Measurements from ENCODE around the gene GAB2.

Gene GAB2

GRCh38 chr11:78304201-78304600, 113.4 kb downstream of the GAB2 start:
- Histone ChIP-seq H3K27me3 (replicated peaks; ENCODE audit: control insufficient read depth, insufficient read depth, low read length) (no peaks in the 10 kb centered on the region), H3K36me3 (ENCODE audit: control insufficient read depth, insufficient read depth, low read length) (no peaks in the 10 kb centered on the region), H3K4me3 (replicated peaks; ENCODE audit: low read depth, low read length) (no peak overlapping the region)
- no peak for DNase-seq (ENCODE audit: extremely low read depth, insufficient read length)
- TF ChIP-seq CTCF (IDR thresholded peaks at IDR 0.05; ENCODE audit: insufficient read depth, low read length, poor library complexity, severe bottlenecking), result no peak

- Histone ChIP-seq H3K4me3 (replicated peaks; ENCODE audit: low read depth, low read length) (no peak overlapping the region), H3K36me3 (ENCODE audit: control insufficient read depth, insufficient read depth, low read length) (no peaks in the 10 kb centered on the region), H3K27me3 (replicated peaks; ENCODE audit: control insufficient read depth, insufficient read depth, low read length) (no peaks in the 10 kb centered on the region)
- DNase-seq (ENCODE audit: extremely low read depth, insufficient read length), result no peak
- no peak for TF ChIP-seq CTCF (IDR thresholded peaks at IDR 0.05; ENCODE audit: insufficient read depth, low read length, poor library complexity, severe bottlenecking)
Measured at GRCh38 chr11:78300108-78300839, 117.3 kb downstream of the GAB2 start.

- no peak for DNase-seq (ENCODE audit: extremely low read depth, insufficient read length)
- H3K4me3 ChIP-seq (replicated peaks; ENCODE audit: low read depth, low read length), result no peak overlapping the region
- TF ChIP-seq CTCF (IDR thresholded peaks at IDR 0.05; ENCODE audit: insufficient read depth, low read length, poor library complexity, severe bottlenecking), result no peak
- no peaks in the 10 kb centered on the region for H3K36me3 ChIP-seq (ENCODE audit: control insufficient read depth, insufficient read depth, low read length)
- H3K27me3 ChIP-seq (replicated peaks; ENCODE audit: control insufficient read depth, insufficient read depth, low read length), result no peaks in the 10 kb centered on the region
Measured at GRCh38 chr11:78299000-78299710, 118.5 kb downstream of the GAB2 start.

- TF ChIP-seq CTCF (IDR thresholded peaks at IDR 0.05; ENCODE audit: insufficient read depth, low read length, poor library complexity, severe bottlenecking), result no peak
- no peak for DNase-seq (ENCODE audit: extremely low read depth, insufficient read length)
- Histone ChIP-seq H3K36me3 (ENCODE audit: control insufficient read depth, insufficient read depth, low read length) (no peaks in the 10 kb centered on the region), H3K27me3 (replicated peaks; ENCODE audit: control insufficient read depth, insufficient read depth, low read length) (no peaks in the 10 kb centered on the region), H3K4me3 (replicated peaks; ENCODE audit: low read depth, low read length) (no peak overlapping the region)
Measured at GRCh38 chr11:78298291-78298771, 119.3 kb downstream of the GAB2 start.

GRCh38 chr11:78295991-78296930, 121.4 kb downstream of the GAB2 start:
- H3K4me3 ChIP-seq (replicated peaks; ENCODE audit: low read depth, low read length), result no peak overlapping the region
- H3K36me3 ChIP-seq (ENCODE audit: control insufficient read depth, insufficient read depth, low read length), result no peaks in the 10 kb centered on the region
- no peak for DNase-seq (ENCODE audit: extremely low read depth, insufficient read length)
- TF ChIP-seq CTCF (IDR thresholded peaks at IDR 0.05; ENCODE audit: insufficient read depth, low read length, poor library complexity, severe bottlenecking), result no peak
- no peaks in the 10 kb centered on the region for H3K27me3 ChIP-seq (replicated peaks; ENCODE audit: control insufficient read depth, insufficient read depth, low read length)
